GM20000 (cell line): ENCODE results near the gene CEP295NL.
A peak's percentile ranks its signal among the peaks of the same experiment; 100 is the strongest.

ENCODE experiments used
- DNase-seq: peaks from one replicate; pipeline ENCODE4 v3.0.0; 2012; ENCODE audit warnings: low spot score
- CTCF ChIP-seq: IDR thresholded peaks from 2 replicates; pipeline ENCODE4 v1.5.1; 2012; ENCODE audit warnings: mild to moderate bottlenecking, control low read depth; ENCODE audit errors: extremely low read depth, missing control alignments

CEP295NL gene

GRCh38 chr17:78853926-78854394, 49.0 kb downstream of the CEP295NL start:
- DNase-seq: no peak
- TF ChIP-seq CTCF: no peak

- TF ChIP-seq CTCF: no peak
- DNase-seq: no peak
Measured at GRCh38 chr17:78852709-78853121, 50.3 kb downstream of the CEP295NL start.

- no peak for DNase-seq
- TF ChIP-seq CTCF: no peak
Measured at GRCh38 chr17:78849026-78849425, 54.0 kb downstream of the CEP295NL start.

DNA sequence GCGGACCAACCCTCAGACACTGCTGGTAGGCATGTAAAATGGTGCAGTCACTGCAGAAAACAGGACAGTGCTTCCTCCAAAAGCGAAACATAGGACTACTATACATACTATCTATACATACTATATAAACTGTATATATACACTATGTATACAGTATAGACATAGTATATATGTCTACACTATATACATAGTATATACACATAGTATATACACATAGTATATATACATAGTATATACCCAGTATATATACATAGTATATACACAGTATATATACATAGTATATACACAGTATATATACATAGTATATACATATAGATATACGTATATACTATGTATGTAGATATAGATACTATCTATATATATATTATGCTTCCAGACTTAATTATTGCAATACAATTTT, 55.9 kb downstream of the CEP295NL start:
- DNase-seq: no peak
- no peak for TF ChIP-seq CTCF

DNA sequence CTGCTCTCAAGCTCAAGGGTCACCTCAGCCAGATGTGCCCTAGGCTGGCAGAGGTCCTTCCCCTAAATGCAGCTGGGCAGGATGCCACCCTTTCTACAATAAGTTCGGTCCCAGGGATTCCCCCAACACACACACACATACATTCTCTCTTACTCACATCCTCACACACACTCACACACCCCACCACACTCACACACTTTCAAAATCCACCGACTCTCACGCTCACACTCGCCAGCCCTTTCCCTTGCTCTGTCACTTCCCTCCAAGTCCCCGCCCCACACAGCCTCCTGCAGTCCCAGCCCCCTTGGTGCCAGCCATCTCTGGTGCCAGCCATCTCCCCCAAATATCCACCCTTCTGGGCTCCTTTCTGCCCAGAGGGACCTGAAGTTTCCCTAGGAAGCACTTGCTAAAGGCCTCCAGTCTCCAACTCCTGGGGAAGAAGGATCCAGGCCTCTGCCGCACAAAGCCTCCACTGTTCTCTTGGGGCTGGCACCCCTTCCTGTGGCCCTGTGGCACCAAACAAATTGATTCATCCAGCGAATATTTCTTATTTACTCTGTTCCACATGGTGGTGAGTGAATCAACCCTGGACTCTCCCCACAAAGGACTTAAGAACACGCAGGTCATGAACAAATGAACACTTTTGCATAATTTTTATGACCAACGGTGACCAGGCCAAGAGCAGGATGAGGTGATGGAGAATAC, 58.5 kb downstream of the CEP295NL start:
- TF ChIP-seq CTCF: no peak
- no peak for DNase-seq

GRCh38 chr17:78842881-78843565, 60.0 kb downstream of the CEP295NL start:
- peak; percentile 64 for DNase-seq
- peak; percentile 75 for TF ChIP-seq CTCF
